H1 (cell line): ENCODE measurements around the gene PDE6B. TPM values are rescaled to one million over a fixed set of nuclear protein-coding genes. Genes with fewer than 3 reads are reported as not detected.

Experiments
- CTCF ChIA-PET: fragments of 300-600 bp; sonication (Branson Sonifier 250); formaldehyde crosslinking; loops from one replicate; lab custom pipeline; 2021; ENCODE audit not compliant: partially characterized antibody; lab: Charles Lee
- POLR2A ChIA-PET: fragments of 300-600 bp; sonication (Branson Sonifier 250); formaldehyde crosslinking; loops from one replicate; lab custom pipeline; 2021; ENCODE audit warnings: inconsistent platforms; ENCODE audit not compliant: partially characterized antibody; lab: Charles Lee
- DNase-seq, 2 experiments: peaks; one replicate each; pipeline versions ENCODE4 v3.0.0 to v3.0.0-alpha.2; 2010 to 2022; ENCODE audit warnings: low spot score in 2 of 2, low read depth in 1 of 2, mixed read lengths in 1 of 2
- FAIRE-seq: peaks from 2 replicates; lab custom pipeline; 2011; peaks lifted over from hg19 to GRCh38; lab: Jason Lieb, UNC
- H2AFZ ChIP-seq: 2 replicates; pipeline ENCODE4 v1.8.1; 2012; ENCODE audit warnings: low read length, inconsistent platforms
- H2AK5ac ChIP-seq: 2 replicates; pipeline ENCODE4 v1.6.1; 2013; ENCODE audit warnings: low read depth, low read length
- H2BK120ac ChIP-seq: replicated peaks from 2 replicates; pipeline ENCODE3; 2013; ENCODE audit warnings: low read depth, low read length, inconsistent platforms
- H2BK12ac ChIP-seq: 2 replicates; pipeline ENCODE4 v1.6.1; 2013; ENCODE audit warnings: low read depth, low read length
- H2BK15ac ChIP-seq: 2 replicates; pipeline ENCODE4 v1.6.1; 2013; ENCODE audit warnings: low read length
- H2BK20ac ChIP-seq: 2 replicates; pipeline ENCODE4 v1.6.1; 2013; ENCODE audit warnings: low read length
- H2BK5ac ChIP-seq: 2 replicates; pipeline ENCODE4 v1.6.1; 2013; ENCODE audit warnings: low read depth, low read length
- H3K14ac ChIP-seq: 2 replicates; pipeline ENCODE4 v1.6.1; 2013; ENCODE audit warnings: inconsistent platforms; ENCODE audit not compliant: insufficient read length
- H3K18ac ChIP-seq: 2 replicates; pipeline ENCODE4 v1.6.1; 2013; ENCODE audit warnings: low read length; ENCODE audit errors: extremely low read depth
- H3K23ac ChIP-seq: 2 replicates; pipeline ENCODE4 v1.6.1; 2013; ENCODE audit warnings: inconsistent platforms; ENCODE audit not compliant: insufficient read length
- H3K23me2 ChIP-seq: 2 replicates; pipeline ENCODE4 v1.6.1; 2013; ENCODE audit warnings: low read depth, low read length
- H3K27ac ChIP-seq: 2 replicates; pipeline ENCODE4 v1.6.1; 2011; ENCODE audit warnings: low read depth, low read length, inconsistent platforms
- H3K27me3 ChIP-seq, 4 experiments: replicated peaks in 1 of 4; 1 replicate in 1 of 4; 2 replicates in 3 of 4; pipeline versions ENCODE4 v1.6.1 to v1.8.1; 2011 to 2013; ENCODE audit warnings: low read length in 3 of 4, mild to moderate bottlenecking in 3 of 4, inconsistent platforms in 2 of 4, mixed read lengths in 2 of 4, moderate library complexity in 1 of 4; ENCODE audit not compliant: control insufficient read depth in 3 of 4, insufficient read depth in 3 of 4; ENCODE audit errors: extremely low read depth in 1 of 4
- H3K36me3 ChIP-seq, 4 experiments: 2 replicates each; pipeline versions ENCODE4 v1.6.1 to v1.8.1; 2011 to 2013; ENCODE audit warnings: mild to moderate bottlenecking in 4 of 4, low read length in 3 of 4, moderate library complexity in 2 of 4, control low read depth in 1 of 4, inconsistent platforms in 1 of 4; ENCODE audit not compliant: insufficient read depth in 4 of 4, control insufficient read depth in 2 of 4
- H3K4ac ChIP-seq: replicated peaks from 2 replicates; pipeline ENCODE3; 2013; ENCODE audit warnings: low read length, low read depth, mixed read lengths, inconsistent platforms; ENCODE audit not compliant: insufficient read length
- H3K4me1 ChIP-seq, 4 experiments: replicated peaks in 1 of 4; 1 replicate in 1 of 4; 2 replicates in 3 of 4; pipeline versions ENCODE4 v1.6.1 to v1.8.1; 2011 to 2013; ENCODE audit warnings: low read length in 3 of 4, inconsistent platforms in 2 of 4, mixed read lengths in 1 of 4; ENCODE audit not compliant: insufficient read depth in 4 of 4, control insufficient read depth in 3 of 4
- H3K4me2 ChIP-seq, 2 experiments: 2 replicates each; pipeline versions ENCODE4 v1.6.1 to v1.8.1; 2011 to 2013; ENCODE audit warnings: low read depth in 2 of 2, low read length in 2 of 2, control low read depth in 1 of 2, inconsistent platforms in 1 of 2, mild to moderate bottlenecking in 1 of 2; ENCODE audit not compliant: insufficient read depth in 1 of 2
- H3K4me3 ChIP-seq, 4 experiments: fragments of 200-600, 300-600 bp in 1 of 4; sonication (generic), shearing (Covaris generic), sonication (Bioruptor Twin) in 1 of 4; 2 replicates each; pipeline versions ENCODE4 v1.5.1 to v1.8.1; 2011 to 2016; ENCODE audit warnings: low read length in 4 of 4, low read depth in 3 of 4, control low read depth in 2 of 4, inconsistent platforms in 2 of 4, mild to moderate bottlenecking in 2 of 4, mixed read lengths in 1 of 4, moderate library complexity in 1 of 4; ENCODE audit not compliant: insufficient read depth in 2 of 4; ENCODE audit errors: extremely low read depth in 1 of 4
- H3K56ac ChIP-seq: replicated peaks from 2 replicates; pipeline ENCODE3; 2013; ENCODE audit warnings: low read depth, mild to moderate bottlenecking, mixed read lengths, low read length, inconsistent platforms; ENCODE audit not compliant: insufficient read length
- H3K79me1 ChIP-seq: 2 replicates; pipeline ENCODE4 v1.6.1; 2013; ENCODE audit warnings: low read depth, low read length, control low read depth
- H3K79me2 ChIP-seq, 2 experiments: 2 replicates each; pipeline versions ENCODE4 v1.6.1 to v1.8.1; 2012 to 2013; ENCODE audit warnings: low read length in 2 of 2, mild to moderate bottlenecking in 2 of 2, inconsistent platforms in 1 of 2; ENCODE audit not compliant: insufficient read depth in 2 of 2, control insufficient read depth in 1 of 2
- H3K9ac ChIP-seq, 4 experiments: replicated peaks in 1 of 4; 1 replicate in 1 of 4; 2 replicates in 3 of 4; pipeline versions ENCODE4 v1.6.1 to v1.8.1; 2011 to 2013; ENCODE audit warnings: low read depth in 3 of 4, low read length in 3 of 4, control low read depth in 2 of 4, mild to moderate bottlenecking in 2 of 4, moderate library complexity in 2 of 4, inconsistent platforms in 1 of 4; ENCODE audit errors: extremely low read depth in 1 of 4
- H3K9me3 ChIP-seq, 2 experiments: 2 replicates each; pipeline versions ENCODE4 v1.6.1 to v1.8.1; 2012 to 2013; ENCODE audit warnings: mild to moderate bottlenecking in 2 of 2, moderate library complexity in 2 of 2, control low read depth in 1 of 2, inconsistent platforms in 1 of 2, low read depth in 1 of 2, low read length in 1 of 2, mixed read lengths in 1 of 2; ENCODE audit not compliant: insufficient read depth in 2 of 2
- H4K20me1 ChIP-seq, 2 experiments: replicated peaks in 1 of 2; 2 replicates each; pipeline versions ENCODE3 to v1.8.1; 2011 to 2013; ENCODE audit warnings: inconsistent platforms in 2 of 2, low read length in 2 of 2, mild to moderate bottlenecking in 1 of 2; ENCODE audit not compliant: insufficient read depth in 2 of 2, control insufficient read depth in 1 of 2
- H4K5ac ChIP-seq: 2 replicates; pipeline ENCODE4 v1.6.1; 2013; ENCODE audit warnings: low read length, low read depth, mixed read lengths, inconsistent platforms; ENCODE audit not compliant: insufficient read length
- H4K8ac ChIP-seq: 2 replicates; pipeline ENCODE4 v1.8.0; 2013; ENCODE audit warnings: mild to moderate bottlenecking, moderate library complexity, low read length, inconsistent platforms; ENCODE audit not compliant: insufficient read depth; ENCODE audit errors: extremely low read depth
- H4K91ac ChIP-seq: replicated peaks from 2 replicates; pipeline ENCODE3; 2013; ENCODE audit warnings: low read length, mixed read lengths, inconsistent platforms; ENCODE audit not compliant: insufficient read length
- CBX5 ChIP-seq: fragments of 300-800, 300-1000 bp; sonication (generic); IDR thresholded peaks from 2 replicates; pipeline ENCODE4 v1.7.1; 2016; ENCODE audit warnings: antibody characterized with exemption, low read length, low read depth
- CREB1 ChIP-seq: IDR thresholded peaks from 2 replicates; pipeline ENCODE4 v1.6.1; 2012; ENCODE audit warnings: inconsistent platforms
- EZH2 ChIP-seq: fragments of 200-600 bp; sonication (generic); IDR thresholded peaks from 2 replicates; pipeline ENCODE4 v1.7.1; 2012; ENCODE audit warnings: low read depth, mild to moderate bottlenecking, moderate library complexity, low read length, inconsistent platforms; ENCODE audit not compliant: severe bottlenecking
- KDM5A ChIP-seq: fragments of 200-600 bp; IDR thresholded peaks from 2 replicates; pipeline ENCODE4 v1.7.1; 2012; ENCODE audit warnings: mild to moderate bottlenecking, low read length, inconsistent platforms, mixed read lengths
- NANOG ChIP-seq: IDR thresholded peaks from 2 replicates; pipeline ENCODE4 v1.6.1; 2011; ENCODE audit warnings: low read length, low read depth, mild to moderate bottlenecking, inconsistent platforms; ENCODE audit not compliant: insufficient read depth, poor library complexity, severe bottlenecking
- NRF1 ChIP-seq: IDR thresholded peaks from 2 replicates; pipeline ENCODE4 v1.6.1; 2011; ENCODE audit warnings: mild to moderate bottlenecking, low read depth, low read length, improper control_type of control experiment
- RBBP5 ChIP-seq: IDR thresholded peaks from 2 replicates; pipeline ENCODE4 v1.7.1; 2012; ENCODE audit warnings: low read depth, mild to moderate bottlenecking, inconsistent platforms, low read length, moderate library complexity, borderline replicate concordance
- RNF2 ChIP-seq: fragments of 200-900, 300-1000 bp; sonication (generic); IDR thresholded peaks from 2 replicates; pipeline ENCODE4 v1.7.1; 2016; ENCODE audit warnings: borderline replicate concordance, low read depth, mild to moderate bottlenecking, antibody characterized with exemption, low read length; ENCODE audit not compliant: poor library complexity, severe bottlenecking; ENCODE audit errors: missing control alignments
- SIRT6 ChIP-seq: IDR thresholded peaks from one replicate; pipeline ENCODE4 v1.7.1; 2012; ENCODE audit warnings: low read length, inconsistent platforms
- TBP ChIP-seq: IDR thresholded peaks from 2 replicates; pipeline ENCODE4 v1.6.1; 2011; ENCODE audit warnings: low read depth, low read length, improper control_type of control experiment
- YY1 ChIP-seq: IDR thresholded peaks from 2 replicates; pipeline ENCODE4 v1.6.1; 2011; ENCODE audit warnings: low read depth, mild to moderate bottlenecking, low read length
- ZNF274 ChIP-seq: IDR thresholded peaks from 2 replicates; pipeline ENCODE4 v1.7.0; 2012; ENCODE audit warnings: low read length, borderline replicate concordance; ENCODE audit errors: extremely low read depth
- WGBS, 2 experiments: shearing (Covaris generic) in 1 of 2; methylation state at CpG; one replicate each; pipeline versions ENCODE4 v1.1.6 to v1.1.7; 2013 to 2015; ENCODE audit warnings: low lambda C conversion rate in 2 of 2, mixed read lengths in 2 of 2, inconsistent platforms in 1 of 2, low coverage in 1 of 2, missing lambda C conversion rate in 1 of 2; ENCODE audit not compliant: insufficient replicate concordance in 2 of 2, insufficient coverage in 1 of 2, insufficient read length in 1 of 2; ENCODE audit errors: extremely low coverage in 1 of 2, missing lambda C conversion rate in 1 of 2; 5-methylcytosine and 5-hydroxymethylcytosine counted together
- polyA plus RNA-seq, 7 experiments: library from polyadenylated mRNA; depleted of rRNA in 3 of 7; stranded (reverse) in 5 of 7; unstranded in 2 of 7; fragments of >200 nt in 5 of 7; fragments of 200-250 nt in 2 of 7; gene quantifications; 1 replicate in 5 of 7; 2 replicates in 1 of 7; 4 replicates in 1 of 7; pipeline versions ENCODE4 v1.2.1 to v1.2.3, GENCODE V29; 2011 to 2013; ENCODE audit warnings: missing spikeins in 2 of 7, mixed read lengths in 2 of 7
- total RNA-seq: library from RNA; stranded (reverse); fragmentation: NEBNext Ultra II Directional; extraction: Animal tissue kit (Norgen Biotek cat#: 25700); gene quantifications from 2 replicates; pipeline ENCODE4 v1.2.1, GENCODE V29; 2021

The PDE6B gene
- total and polyA plus RNA-seq, 2 of the 8 experiments (the other 6 are each of a cell fraction or from before 2014, with no cell fraction given) = 4.1 to 8.4 TPM

DNA sequence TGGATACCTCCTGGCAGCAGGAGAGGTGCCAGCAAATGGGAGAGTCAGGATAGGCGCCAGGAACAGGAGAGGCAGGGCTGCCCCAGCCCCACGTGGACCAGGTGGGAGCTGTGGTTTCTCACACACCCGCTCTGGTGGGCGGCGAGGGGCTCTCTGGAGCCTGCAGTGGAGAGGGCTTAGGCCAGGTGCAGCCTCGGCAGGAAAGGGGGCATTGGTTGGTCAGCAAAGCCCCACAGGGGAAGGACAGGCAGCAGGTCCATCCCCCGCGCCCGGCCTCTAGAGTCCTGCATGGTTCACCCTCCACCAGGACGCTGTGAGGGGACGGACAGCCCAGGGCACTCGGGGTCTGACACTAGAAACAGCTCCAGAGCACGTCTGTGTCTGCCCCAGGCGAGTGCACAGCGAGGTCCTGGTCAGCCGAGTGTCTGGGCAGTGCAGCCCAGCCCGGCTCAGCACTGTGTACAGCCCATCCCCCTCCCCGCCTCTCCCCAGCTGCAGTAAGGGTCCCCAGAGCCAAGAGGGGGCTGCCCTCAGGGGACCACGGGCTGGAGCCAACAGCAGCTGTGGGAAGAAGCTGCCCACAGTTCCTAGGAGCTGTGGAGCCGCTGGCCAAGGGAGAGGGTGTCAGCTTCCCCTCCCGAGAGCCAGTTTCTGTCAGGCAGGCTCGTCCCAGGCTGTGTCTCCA is 40.5 kb downstream of the PDE6B start:
- WGBS, 2 experiments = 87% methylated on average over 18 of the region's 22 CpGs; no CpG with 5 or more reads in 1 of the 2 experiments
- Histone ChIP-seq H3K9ac (no peak overlapping the region), H3K4ac (no peak overlapping the region), H3K23me2 (peaks cover 4% of the 10 kb centered on the region; the same call in 1 of the 2 replicates), H2AK5ac (no peak overlapping the region), H3K4me1 (no peaks in the 10 kb centered on the region; a peak in 1 of 7 replicates), H2BK120ac (no peak overlapping the region), H4K8ac (no peak overlapping the region), H2BK5ac (no peak overlapping the region), H4K20me1 (peaks cover 0 to 5% of the 10 kb centered on the region in 2 experiments), H4K91ac (no peak overlapping the region), H3K27me3 (no peaks in the 10 kb centered on the region), H3K79me1 (no peaks in the 10 kb centered on the region), H3K79me2 (no peaks in the 10 kb centered on the region), H2BK15ac (no peak overlapping the region), H3K18ac (no peak overlapping the region), H3K4me2 (no peak overlapping the region), H3K14ac (no peak overlapping the region), H3K4me3 (no peak overlapping the region), H2AFZ (no peak overlapping the region), H3K27ac (no peak overlapping the region), H3K23ac (no peak overlapping the region), H3K9me3 (no peaks in the 10 kb centered on the region), H3K56ac (no peak overlapping the region), H3K36me3 (peaks cover 0 to 5% (median 0%) of the 10 kb centered on the region in 4 experiments; a peak in 1 of 8 replicates), H2BK20ac (no peak overlapping the region), H4K5ac (no peak overlapping the region), H2BK12ac (no peak overlapping the region)
- TF ChIP-seq NRF1 (no peak), ZNF274 (no peak), SIRT6 (no peak), EZH2 (no peak), RBBP5 (no peak), CREB1 (no peak), NANOG (no peak), CBX5 (no peak), KDM5A (no peak), TBP (no peak), YY1 (no peak), RNF2 (no peak)
- DNase-seq (no peak), FAIRE-seq (no peak)
- POLR2A ChIA-PET = interaction anchor here (0.7 to 5.0 kb wide), 10 partner anchors 7 to 87 kb away, joined by 3 to 53 read pairs (median 4); partner anchors contain the start of genes ATP5ME and MYL5
- CTCF ChIA-PET = interaction anchor here (1.5 to 3.0 kb wide), 3 partner anchors 8 to 63 kb away, joined by 3 to 22 read pairs (median 11); partner anchors contain the start of genes ATP5ME and MYL5
